ENCODE measurements around the gene ZFAND2B.

The ZFAND2B gene

GRCh38 chr2:219221957-219222518, 15.5 kb downstream of the ZFAND2B start:
- Histone ChIP-seq H3K36me3 (ENCODE audit: low read length) (no peaks in the 10 kb centered on the region), H3F3A (ENCODE audit: insufficient read depth) (no peaks in the 10 kb centered on the region), H3K27me3 (ENCODE audit: low read length) (no peaks in the 10 kb centered on the region), H3K4me2 (ENCODE audit: low read depth, low read length, poor library complexity, severe bottlenecking) (no peak overlapping the region), H2AFZ (ENCODE audit: low read depth, low read length, severe bottlenecking) (no peak overlapping the region), H3K79me2 (ENCODE audit: insufficient read depth, low read length) (no peaks in the 10 kb centered on the region), H4K20me1 (ENCODE audit: low read depth, low read length) (no peaks in the 10 kb centered on the region), H3K9me3 (ENCODE audit: insufficient read depth, low read length) (no peaks in the 10 kb centered on the region), H3K9me2 (replicated peaks; ENCODE audit: insufficient read depth, low read length) (no peaks in the 10 kb centered on the region), H3K4me3 (ENCODE audit: insufficient read depth, low read length, poor library complexity, severe bottlenecking) (no peak overlapping the region), H3K9ac (ENCODE audit: low read length) (no peak overlapping the region), H3K27ac (ENCODE audit: low read depth, low read length) (no peak overlapping the region)
- TF ChIP-seq EZH2phosphoT487 (conservative IDR thresholded peaks at IDR 0.05; ENCODE audit: low read length), result no peak
- no peak for TF ChIP-seq CTCF (IDR thresholded peaks at IDR 0.05; ENCODE audit: insufficient read depth, low read length, poor library complexity, severe bottlenecking)

GRCh38 chr2:219223831-219224610, 17.4 kb downstream of the ZFAND2B start:
- Histone ChIP-seq H3K9ac (ENCODE audit: low read length) (no peak overlapping the region), H3F3A (ENCODE audit: insufficient read depth) (no peaks in the 10 kb centered on the region), H3K4me3 (ENCODE audit: insufficient read depth, low read length, poor library complexity, severe bottlenecking) (no peak overlapping the region), H3K9me3 (ENCODE audit: insufficient read depth, low read length) (no peaks in the 10 kb centered on the region), H2AFZ (ENCODE audit: low read depth, low read length, severe bottlenecking) (no peak overlapping the region), H3K27me3 (ENCODE audit: low read length) (no peaks in the 10 kb centered on the region), H4K20me1 (ENCODE audit: low read depth, low read length) (no peaks in the 10 kb centered on the region), H3K36me3 (ENCODE audit: low read length) (no peaks in the 10 kb centered on the region), H3K79me2 (ENCODE audit: insufficient read depth, low read length) (peaks cover 17% of the 10 kb centered on the region), H3K9me2 (replicated peaks; ENCODE audit: insufficient read depth, low read length) (no peaks in the 10 kb centered on the region), H3K4me2 (ENCODE audit: low read depth, low read length, poor library complexity, severe bottlenecking) (no peak overlapping the region), H3K27ac (ENCODE audit: low read depth, low read length) (no peak overlapping the region)
- TF ChIP-seq CTCF (IDR thresholded peaks at IDR 0.05; ENCODE audit: insufficient read depth, low read length, poor library complexity, severe bottlenecking), result no peak
- no peak for TF ChIP-seq EZH2phosphoT487 (conservative IDR thresholded peaks at IDR 0.05; ENCODE audit: low read length)

GRCh38 chr2:219225350-219225749, 18.8 kb downstream of the ZFAND2B start:
- H3K79me2 ChIP-seq (ENCODE audit: insufficient read depth, low read length), result peaks cover 24% of the 10 kb centered on the region
- no peak for TF ChIP-seq CTCF (IDR thresholded peaks at IDR 0.05; ENCODE audit: insufficient read depth, low read length, poor library complexity, severe bottlenecking)
- no peak for TF ChIP-seq EZH2phosphoT487 (conservative IDR thresholded peaks at IDR 0.05; ENCODE audit: low read length)
- no peaks in the 10 kb centered on the region for H3K36me3 ChIP-seq (ENCODE audit: low read length)
- H3K9me2 ChIP-seq (replicated peaks; ENCODE audit: insufficient read depth, low read length), result no peaks in the 10 kb centered on the region
- H2AFZ ChIP-seq (ENCODE audit: low read depth, low read length, severe bottlenecking), result no peak overlapping the region
- H3K4me2 ChIP-seq (ENCODE audit: low read depth, low read length, poor library complexity, severe bottlenecking), result no peak overlapping the region
- H3F3A ChIP-seq (ENCODE audit: insufficient read depth), result no peaks in the 10 kb centered on the region
- H3K27me3 ChIP-seq (ENCODE audit: low read length), result no peaks in the 10 kb centered on the region
- H3K27ac ChIP-seq (ENCODE audit: low read depth, low read length), result no peak overlapping the region
- H3K4me3 ChIP-seq (ENCODE audit: insufficient read depth, low read length, poor library complexity, severe bottlenecking), result no peak overlapping the region
- no peaks in the 10 kb centered on the region for H4K20me1 ChIP-seq (ENCODE audit: low read depth, low read length)
- no peak overlapping the region for H3K9ac ChIP-seq (ENCODE audit: low read length)
- no peaks in the 10 kb centered on the region for H3K9me3 ChIP-seq (ENCODE audit: insufficient read depth, low read length)

All from SU-DHL-6 (cell line).